Upper lobe of right lung (tissue), 1 donor: ENCODE results near the gene PCDHGA1. TPM values are rescaled to one million over a fixed set of nuclear protein-coding genes. Genes with fewer than 3 reads are reported as not detected.

Experiments
- ATAC-seq: fragments of 200-7000 bp; cut with Tn5 transposase; one replicate; pipeline ENCODE4 v1.9.1; 2020; ENCODE audit warnings: mild to moderate bottlenecking, moderate library complexity
- DNase-seq: peaks from one replicate; pipeline ENCODE4 v3.0.0-alpha.2; 2020
- H3K27ac ChIP-seq: fragments of 200-600 bp; one replicate; pipeline ENCODE4 v1.8.0; 2022
- H3K27me3 ChIP-seq: fragments of 200-600 bp; one replicate; pipeline ENCODE4 v1.8.0; 2022; ENCODE audit warnings: mild to moderate bottlenecking
- H3K36me3 ChIP-seq: fragments of 200-600 bp; one replicate; pipeline ENCODE4 v1.8.0; 2022
- H3K4me1 ChIP-seq: fragments of 200-600 bp; one replicate; pipeline ENCODE4 v1.8.0; 2022
- H3K4me3 ChIP-seq: fragments of 200-600 bp; one replicate; pipeline ENCODE4 v1.8.0; 2022; ENCODE audit warnings: mild to moderate bottlenecking
- H3K9me3 ChIP-seq: fragments of 200-600 bp; one replicate; pipeline ENCODE4 v1.8.0; 2022
- CTCF ChIP-seq: fragments of 200-600 bp; IDR thresholded peaks from one replicate; pipeline ENCODE4 v1.8.0; 2022; ENCODE audit warnings: antibody characterized with exemption
- intact Hi-C: fragments of 100-400 bp; cut with DNase I; formaldehyde crosslinking; loops from one replicate; pipeline ENCODE4 v1.11.0; 2022
- total RNA-seq: library from RNA; stranded (reverse); fragmentation: NEBNext Ultra II Directional; extraction: Animal tissue kit (Norgen Biotek cat#: 25700); gene quantifications from one replicate; pipeline ENCODE4 v1.2.1, GENCODE V29; 2021
- donor health status: DM: no; HTN: yes; CAD: no; lungs with severe emphysema.

PCDHGA1 gene
- total RNA-seq, 1 donor from 2014 or later, result 0.46 TPM

GRCh38 chr5:141495453-141495811 is 165.1 kb downstream of the PCDHGA1 start:
- Histone ChIP-seq H3K4me1 (peaks cover 31% of the 10 kb centered on the region), H3K27ac (no peak overlapping the region), H3K4me3 (no peak overlapping the region), H3K9me3 (no peaks in the 10 kb centered on the region), H3K27me3 (peaks cover 12% of the 10 kb centered on the region), H3K36me3 (peaks cover 6% of the 10 kb centered on the region)
- ATAC-seq (no peak), DNase-seq (no peak)
- intact Hi-C loops, result no loop called here
- no peak for TF ChIP-seq CTCF

GRCh38 chr5:141496038-141496437 is 165.7 kb downstream of the PCDHGA1 start:
- DNase-seq (no peak), ATAC-seq (no peak)
- Histone ChIP-seq H3K27ac (no peak overlapping the region), H3K9me3 (no peaks in the 10 kb centered on the region), H3K36me3 (peaks cover 6% of the 10 kb centered on the region), H3K4me1 (peaks cover 31% of the 10 kb centered on the region), H3K4me3 (no peak overlapping the region), H3K27me3 (peaks cover 12% of the 10 kb centered on the region)
- no peak for TF ChIP-seq CTCF
- intact Hi-C loops, result no loop called here

GRCh38 chr5:141501761-141502160 is 171.4 kb downstream of the PCDHGA1 start:
- DNase-seq, result no peak
- H3K36me3 ChIP-seq, result peaks cover 32% of the 10 kb centered on the region
- H3K4me1 ChIP-seq, result no peaks in the 10 kb centered on the region
- H3K4me3 ChIP-seq, result no peak overlapping the region
- TF ChIP-seq CTCF, result no peak
- no peaks in the 10 kb centered on the region for H3K9me3 ChIP-seq
- intact Hi-C loops, result no loop called here
- H3K27me3 ChIP-seq, result no peaks in the 10 kb centered on the region
- ATAC-seq, result no peak
- H3K27ac ChIP-seq, result no peak overlapping the region

- DNase-seq (no peak), ATAC-seq (no peak)
- H3K27ac ChIP-seq, result no peak overlapping the region
- H3K4me1 ChIP-seq, result peaks cover 6% of the 10 kb centered on the region
- H3K9me3 ChIP-seq, result no peaks in the 10 kb centered on the region
- H3K4me3 ChIP-seq, result no peak overlapping the region
- peaks cover 28% of the 10 kb centered on the region for H3K36me3 ChIP-seq
- no peak for TF ChIP-seq CTCF
- H3K27me3 ChIP-seq, result no peaks in the 10 kb centered on the region
- intact Hi-C loops, result no loop called here
Measured at GRCh38 chr5:141503681-141504080, 173.4 kb downstream of the PCDHGA1 start.

GRCh38 chr5:141504216-141504615 is 173.9 kb downstream of the PCDHGA1 start:
- no peak for ATAC-seq
- Histone ChIP-seq H3K9me3 (no peaks in the 10 kb centered on the region), H3K36me3 (peaks cover 28% of the 10 kb centered on the region), H3K27ac (no peak overlapping the region), H3K4me3 (no peak overlapping the region), H3K4me1 (peaks cover 9% of the 10 kb centered on the region), H3K27me3 (no peaks in the 10 kb centered on the region)
- no peak for TF ChIP-seq CTCF
- intact Hi-C loops, result no loop called here
- DNase-seq, result no peak
